ENCODE data around the gene PRPF19. TPM values are rescaled to one million over a fixed set of nuclear protein-coding genes. Genes with fewer than 3 reads are reported as not detected.

The PRPF19 gene
- total and polyA plus RNA-seq, 2 of the 4 experiments (the other 2 are of a cell fraction): 29.8 to 50.4 TPM

- Histone ChIP-seq H2AK5ac (ENCODE audit: low read depth, low read length) (no peak overlapping the region), H2AFZ (replicated peaks; ENCODE audit: low read length, poor library complexity) (no peak overlapping the region), H3K27me3 (ENCODE audit: control insufficient read depth, insufficient read depth, low read length) (no peaks in the 10 kb centered on the region), H3K9ac (ENCODE audit: low read depth, low read length) (no peak overlapping the region), H3K27ac (ENCODE audit: insufficient read depth, low read length) (no peak overlapping the region), H2AK9ac (replicated peaks; ENCODE audit: low read depth, low read length, poor library complexity) (no peak overlapping the region), H3K23ac (ENCODE audit: low read depth, low read length) (no peak overlapping the region), H3K9me3 (ENCODE audit: control insufficient read depth, insufficient read depth, low read length) (no peaks in the 10 kb centered on the region), H2BK5ac (ENCODE audit: low read depth, low read length, poor library complexity, severe bottlenecking) (no peak overlapping the region), H2BK15ac (ENCODE audit: low read depth, low read length) (no peak overlapping the region), H4K8ac (ENCODE audit: low read depth in 2 of 2, low read length in 2 of 2) (no peak overlapping the region), H3K4me1 (ENCODE audit: control insufficient read depth, insufficient read depth, low read length) (peaks cover 4% of the 10 kb centered on the region; the same call in 1 of the 2 replicates), H3K18ac (ENCODE audit: low read depth, low read length) (no peak overlapping the region), H3K9me1 (ENCODE audit: insufficient read depth, low read length) (0 out of 2 replicates have a peak, but pooled peaks cover 3% of the 10 kb centered on the region), H4K5ac (ENCODE audit: low read depth, low read length) (no peak overlapping the region), H3K36me3 (ENCODE audit: control insufficient read depth, insufficient read depth, low read length) (peaks cover 28% of the 10 kb centered on the region), H3K56ac (ENCODE audit: extremely low read depth, insufficient read depth, low read length) (no peak overlapping the region), H4K91ac (ENCODE audit: insufficient read depth, low read depth, low read length) (no peak overlapping the region), H3K4me3 (ENCODE audit: insufficient read depth, low read depth, low read length) (no peak overlapping the region), H3K79me1 (ENCODE audit: low read depth in 1 of 2, low read length in 2 of 2) (no peaks in the 10 kb centered on the region), H3K4ac (ENCODE audit: low read depth, low read length) (no peak overlapping the region), H2BK120ac (ENCODE audit: low read depth, low read length) (no peak overlapping the region), H4K20me1 (ENCODE audit: insufficient read depth, low read length) (no peaks in the 10 kb centered on the region), H2BK20ac (ENCODE audit: low read depth, low read length) (no peak overlapping the region), H3K4me2 (ENCODE audit: low read depth, low read length) (no peak overlapping the region), H3K14ac (replicated peaks; ENCODE audit: low read depth, low read length) (no peak overlapping the region)
- ATAC-seq (ENCODE audit: low read depth) (no peak), DNase-seq (peak; percentile 32)
- dilution Hi-C loops (cut with HindIII; ENCODE audit: low sequenced_read_pairs, unreplicated experiment): no loop called here
- ChIA-PET CTCF (no interaction called here), POLR2A (ENCODE audit: unreplicated experiment) (no interaction called here)
- intact Hi-C loops (cut with micrococcal nuclease): no loop called here
- no CpG with 5 or more reads among the region's 2 CpGs for WGBS, 2 experiments (ENCODE audit: extremely low coverage in 2 of 2, insufficient read length in 1 of 2)
- TF ChIP-seq RCOR1 (IDR thresholded peaks at IDR 0.05; ENCODE audit: insufficient replicate concordance, low read length): no peak
- TF ChIP-seq USF2 (IDR thresholded peaks at IDR 0.05; ENCODE audit: low read depth, low read length): no peak
- no peak for TF ChIP-seq RAD21 (IDR thresholded peaks at IDR 0.05; ENCODE audit: low read length)
- no peak for TF ChIP-seq FOS (IDR thresholded peaks at IDR 0.05; ENCODE audit: low read depth, low read length)
- TF ChIP-seq SMC3 (IDR thresholded peaks at IDR 0.05; ENCODE audit: low read depth, low read length): no peak
- no peak for TF ChIP-seq POLR2A (IDR thresholded peaks at IDR 0.05; ENCODE audit: low read depth, low read length)
- TF ChIP-seq CTCF (conservative IDR thresholded peaks at IDR 0.05; ENCODE audit: low read depth, low read length): no peak
- no peak for TF ChIP-seq MAFK (IDR thresholded peaks at IDR 0.05; ENCODE audit: low read depth, low read length)
- TF ChIP-seq NFE2L2 (IDR thresholded peaks at IDR 0.05; ENCODE audit: low read depth, low read length): no peak
- TF ChIP-seq ELK1 (IDR thresholded peaks at IDR 0.05; ENCODE audit: borderline replicate concordance, low read depth, low read length): no peak
- TF ChIP-seq MXI1 (IDR thresholded peaks at IDR 0.05; ENCODE audit: borderline replicate concordance, low read depth, low read length): no peak
- TF ChIP-seq CHD1 (IDR thresholded peaks at IDR 0.05; ENCODE audit: low read depth, low read length): no peak
- no peak for TF ChIP-seq BHLHE40 (IDR thresholded peaks at IDR 0.05; ENCODE audit: low read depth, low read length)
- TF ChIP-seq RFX5 (IDR thresholded peaks at IDR 0.05; ENCODE audit: low read depth, low read length): no peak
- TF ChIP-seq MAZ (IDR thresholded peaks at IDR 0.05; ENCODE audit: borderline replicate concordance, low read depth, low read length): no peak
- TF ChIP-seq CEBPB (IDR thresholded peaks at IDR 0.05; ENCODE audit: low read depth, low read length): no peak
- no TSS peak for BruUV-seq (replicated peaks)
- in situ Hi-C loops (cut with MboI; ENCODE audit: low sequenced_read_pairs): no loop called here
Measured at GRCh38 chr11:60939855-60940254, 33.5 kb upstream of the PRPF19 start.
